Tibial artery (tissue), 4 donors: ENCODE data around the gene TNNT2.

ENCODE experiments used
- DNase-seq, 2 donors: peaks; one replicate each; pipeline ENCODE4 v3.0.0-alpha.2; 2019
- H3K27ac ChIP-seq, 2 donors: fragments of 200-600 bp; sonication (generic) in 1 of 2; 1 replicate in 1 of 2; 2 replicates in 1 of 2; pipeline ENCODE4 v1.5.1; 2018 to 2019; ENCODE audit warnings: mild to moderate bottlenecking in 1 of 2
- H3K27me3 ChIP-seq, 2 donors: fragments of 200-600 bp; sonication (generic) in 1 of 2; one replicate each; pipeline versions ENCODE4 v1.5.1 to v1.6.0; 2016 to 2019
- H3K36me3 ChIP-seq, 3 donors: fragments of 200-600 bp; sonication (generic) in 2 of 3; one replicate each; pipeline ENCODE4 v1.5.1; 2016 to 2019; ENCODE audit warnings: mild to moderate bottlenecking in 2 of 3
- H3K4me1 ChIP-seq, 4 donors: fragments of 200-600 bp; sonication (generic) in 2 of 4; 1 replicate in 3 of 4; 2 replicates in 1 of 4; pipeline ENCODE4 v1.5.1; 2016 to 2019
- H3K4me3 ChIP-seq, 2 donors: fragments of 200-600 bp; sonication (generic) in 1 of 2; 1 replicate in 1 of 2; 2 replicates in 1 of 2; pipeline ENCODE4 v1.5.1; 2018 to 2019; ENCODE audit warnings: mild to moderate bottlenecking in 2 of 2
- H3K9me3 ChIP-seq, 3 donors: fragments of 200-600 bp; sonication (generic) in 1 of 3; one replicate each; pipeline ENCODE4 v1.5.1; 2016 to 2019
- CTCF ChIP-seq, 2 experiments: fragments of 200-600 bp in 1 of 2; fragments of 450-650 bp in 1 of 2; IDR thresholded peaks; one replicate each; pipeline ENCODE4 v1.5.1; 2017 to 2019; ENCODE audit warnings: antibody characterized with exemption in 2 of 2, mild to moderate bottlenecking in 1 of 2, moderate library complexity in 1 of 2
- intact Hi-C: fragments of 100-400 bp; cut with DNase I; formaldehyde crosslinking; loops from one replicate; pipeline ENCODE4 v1.15.0; 2023; ENCODE audit warnings: low total_unique reads

TNNT2 gene

GRCh38 chr1:201335174-201335870 lies 42.2 kb downstream of the TNNT2 start:
- Histone ChIP-seq H3K27ac (no peak overlapping the region), H3K4me3 (no peak overlapping the region), H3K4me1 (no peaks in the 10 kb centered on the region), H3K9me3 (no peaks in the 10 kb centered on the region), H3K27me3 (no peaks in the 10 kb centered on the region), H3K36me3 (no peaks in the 10 kb centered on the region)
- no peak for TF ChIP-seq CTCF (IDR thresholded peaks at IDR 0.05)
- intact Hi-C loops = no loop called here
- no peak for DNase-seq

GRCh38 chr1:201334325-201335173 lies 42.9 kb downstream of the TNNT2 start:
- Histone ChIP-seq H3K4me3 (no peak overlapping the region), H3K27me3 (no peaks in the 10 kb centered on the region), H3K4me1 (peaks cover 0 to 2% (median 0%) of the 10 kb centered on the region in 4 donors), H3K9me3 (no peaks in the 10 kb centered on the region), H3K27ac (no peak overlapping the region), H3K36me3 (no peaks in the 10 kb centered on the region)
- no peak for DNase-seq
- intact Hi-C loops = no loop called here
- no peak for TF ChIP-seq CTCF (IDR thresholded peaks at IDR 0.05)

- no peaks in the 10 kb centered on the region for H3K36me3 ChIP-seq
- H3K4me1 ChIP-seq = peaks cover 0 to 5% (median 0%) of the 10 kb centered on the region in 4 donors
- H3K27me3 ChIP-seq = no peaks in the 10 kb centered on the region
- H3K4me3 ChIP-seq = no peak overlapping the region
- H3K9me3 ChIP-seq = no peaks in the 10 kb centered on the region
- DNase-seq = no peak
- H3K27ac ChIP-seq = no peak overlapping the region
- TF ChIP-seq CTCF (IDR thresholded peaks at IDR 0.05) = no peak
- intact Hi-C loops = no loop called here
Observed at GRCh38 chr1:201332616-201333335, 44.7 kb downstream of the TNNT2 start.

- peaks cover 0 to 5% (median 0%) of the 10 kb centered on the region in 4 donors for H3K4me1 ChIP-seq
- no peaks in the 10 kb centered on the region for H3K27me3 ChIP-seq
- H3K36me3 ChIP-seq = no peaks in the 10 kb centered on the region
- no peak for TF ChIP-seq CTCF (IDR thresholded peaks at IDR 0.05)
- no peak overlapping the region for H3K4me3 ChIP-seq
- intact Hi-C loops = no loop called here
- H3K9me3 ChIP-seq = no peaks in the 10 kb centered on the region
- DNase-seq = no peak
- no peak overlapping the region for H3K27ac ChIP-seq
Observed at GRCh38 chr1:201332021-201332420, 45.5 kb downstream of the TNNT2 start.

GRCh38 chr1:201331166-201331565 lies 46.3 kb downstream of the TNNT2 start:
- Histone ChIP-seq H3K36me3 (no peaks in the 10 kb centered on the region), H3K9me3 (no peaks in the 10 kb centered on the region), H3K27ac (no peak overlapping the region), H3K27me3 (no peaks in the 10 kb centered on the region), H3K4me3 (no peak overlapping the region), H3K4me1 (peaks cover 0 to 5% (median 0%) of the 10 kb centered on the region in 4 donors)
- no peak for DNase-seq
- no peak for TF ChIP-seq CTCF (IDR thresholded peaks at IDR 0.05)
- intact Hi-C loops = no loop called here
